Breast epithelium (tissue), 3 donors: ENCODE results near the gene SETD1A.

Source experiments
- CTCF ChIP-seq, 3 donors: fragments of 450-650 bp; IDR thresholded peaks; one replicate each; pipeline ENCODE4 v1.5.1; 2016 to 2017; ENCODE audit warnings: antibody characterized with exemption in 3 of 3, mild to moderate bottlenecking in 3 of 3, moderate library complexity in 3 of 3
- POLR2AphosphoS5 ChIP-seq, 3 donors: sonication (generic); formaldehyde crosslinking; IDR thresholded peaks; one replicate each; pipeline ENCODE4 v1.6.1; 2017; ENCODE audit warnings: antibody characterized with exemption in 3 of 3

GRCh38 chr16:30937692-30938091 is 19.9 kb upstream of the SETD1A start:
- TF ChIP-seq CTCF (IDR thresholded peaks at IDR 0.05) (no peak), POLR2AphosphoS5 (IDR thresholded peaks at IDR 0.05) (no peak)
